IMR-90 (cell line): ENCODE measurements around the gene SLC9A1. TPM values are rescaled to one million over a fixed set of nuclear protein-coding genes. Genes with fewer than 3 reads are reported as not detected.
A peak's percentile ranks its signal among the peaks of the same experiment; 100 is the strongest.

Source experiments
- ATAC-seq: fragments of 200-7000 bp; cut with Tn5 transposase; 2 replicates; pipeline ENCODE4 v1.9.1; 2020; ENCODE audit warnings: low read depth, mild to moderate bottlenecking, moderate library complexity
- BruUV-seq: library from RNA; stranded (reverse); fragments of 400-500 nt; replicated peaks from 2 replicates; lab custom pipeline; 2021; lab: Mats Ljungman, UMichigan
- CTCF ChIA-PET: fragments of 300-600 bp; formaldehyde crosslinking; extraction: SDS; loops from one replicate; lab custom pipeline; 2021; ENCODE audit warnings: antibody characterized with exemption; lab: Yijun Ruan, JAX
- POLR2A ChIA-PET: fragments of 300-600 bp; sonication (Branson Sonifier 250); formaldehyde crosslinking; loops from one replicate; lab custom pipeline; 2022; ENCODE audit warnings: antibody characterized with exemption; ENCODE audit not compliant: unreplicated experiment; lab: Charles Lee
- DNase-seq: peaks from one replicate; pipeline ENCODE4 v3.0.0; 2013
- H2AFZ ChIP-seq: replicated peaks from 2 replicates; pipeline ENCODE3; 2013; ENCODE audit warnings: low read length, mild to moderate bottlenecking; ENCODE audit not compliant: poor library complexity
- H2AK5ac ChIP-seq: 2 replicates; pipeline ENCODE4 v1.6.1; 2013; ENCODE audit warnings: low read depth, low read length, inconsistent platforms
- H2AK9ac ChIP-seq: replicated peaks from 2 replicates; pipeline ENCODE3; 2013; ENCODE audit warnings: mild to moderate bottlenecking, low read depth, low read length, moderate library complexity; ENCODE audit not compliant: poor library complexity
- H2BK120ac ChIP-seq: 2 replicates; pipeline ENCODE4 v1.6.1; 2013; ENCODE audit warnings: low read depth, low read length, inconsistent platforms
- H2BK15ac ChIP-seq: 3 replicates; pipeline ENCODE4 v1.6.1; 2013; ENCODE audit warnings: low read depth, low read length, inconsistent platforms
- H2BK20ac ChIP-seq: 2 replicates; pipeline ENCODE4 v1.6.1; 2013; ENCODE audit warnings: low read depth, mild to moderate bottlenecking, inconsistent platforms, low read length, moderate library complexity
- H2BK5ac ChIP-seq: 2 replicates; pipeline ENCODE4 v1.6.1; 2013; ENCODE audit warnings: mild to moderate bottlenecking, low read depth, low read length, inconsistent platforms; ENCODE audit not compliant: poor library complexity, severe bottlenecking
- H3K14ac ChIP-seq: replicated peaks from 2 replicates; pipeline ENCODE4 v1.6.1; 2013; ENCODE audit warnings: low read depth, low read length, inconsistent platforms
- H3K18ac ChIP-seq: 2 replicates; pipeline ENCODE4 v1.6.1; 2013; ENCODE audit warnings: low read depth, low read length, control low read depth
- H3K23ac ChIP-seq: 2 replicates; pipeline ENCODE4 v1.6.1; 2013; ENCODE audit warnings: low read depth, low read length, inconsistent platforms
- H3K27ac ChIP-seq: 2 replicates; pipeline ENCODE4 v1.5.1; 2013; ENCODE audit warnings: mild to moderate bottlenecking, control low read depth, low read length; ENCODE audit not compliant: insufficient read depth
- H3K27me3 ChIP-seq: 2 replicates; pipeline ENCODE4 v1.6.1; 2013; ENCODE audit warnings: low read length; ENCODE audit not compliant: control insufficient read depth, insufficient read depth
- H3K36me3 ChIP-seq: 2 replicates; pipeline ENCODE4 v1.6.1; 2013; ENCODE audit warnings: low read length, mixed read lengths; ENCODE audit not compliant: control insufficient read depth, insufficient read depth
- H3K4ac ChIP-seq: 2 replicates; pipeline ENCODE4 v1.6.1; 2013; ENCODE audit warnings: low read depth, low read length, inconsistent platforms
- H3K4me1 ChIP-seq: 2 replicates; pipeline ENCODE4 v1.6.1; 2013; ENCODE audit warnings: low read length, mixed read lengths; ENCODE audit not compliant: control insufficient read depth, insufficient read depth
- H3K4me2 ChIP-seq: 2 replicates; pipeline ENCODE4 v1.6.1; 2013; ENCODE audit warnings: low read depth, mild to moderate bottlenecking, control low read depth, low read length, moderate library complexity
- H3K4me3 ChIP-seq: 2 replicates; pipeline ENCODE4 v1.5.1; 2013; ENCODE audit warnings: low read depth, mild to moderate bottlenecking, control low read depth, low read length, moderate library complexity; ENCODE audit not compliant: insufficient read depth
- H3K56ac ChIP-seq: 2 replicates; pipeline ENCODE4 v1.6.1; 2013; ENCODE audit warnings: low read length, inconsistent platforms; ENCODE audit not compliant: insufficient read depth; ENCODE audit errors: extremely low read depth
- H3K79me1 ChIP-seq, 2 experiments: 2 replicates each; pipeline ENCODE4 v1.6.1; 2013; ENCODE audit warnings: low read length in 2 of 2, inconsistent platforms in 1 of 2, low read depth in 1 of 2
- H3K9ac ChIP-seq: 2 replicates; pipeline ENCODE4 v1.6.1; 2013; ENCODE audit warnings: low read depth, low read length, control low read depth
- H3K9me1 ChIP-seq: 2 replicates; pipeline ENCODE4 v1.6.1; 2013; ENCODE audit warnings: low read length, inconsistent platforms; ENCODE audit not compliant: insufficient read depth
- H3K9me3 ChIP-seq: 2 replicates; pipeline ENCODE4 v1.6.1; 2013; ENCODE audit warnings: low read length; ENCODE audit not compliant: control insufficient read depth, insufficient read depth
- H4K20me1 ChIP-seq: 2 replicates; pipeline ENCODE4 v1.6.1; 2013; ENCODE audit warnings: low read length, inconsistent platforms; ENCODE audit not compliant: insufficient read depth
- H4K5ac ChIP-seq: 2 replicates; pipeline ENCODE4 v1.6.1; 2013; ENCODE audit warnings: mild to moderate bottlenecking, low read depth, low read length, control low read depth
- H4K8ac ChIP-seq, 2 experiments: 2 replicates each; pipeline ENCODE4 v1.6.1; 2013; ENCODE audit warnings: low read depth in 2 of 2, low read length in 2 of 2, control low read depth in 1 of 2, inconsistent platforms in 1 of 2
- H4K91ac ChIP-seq: 2 replicates; pipeline ENCODE4 v1.6.1; 2013; ENCODE audit warnings: low read depth, low read length, inconsistent platforms; ENCODE audit not compliant: insufficient read depth
- BHLHE40 ChIP-seq: fragments of 150-350 bp; IDR thresholded peaks from 2 replicates; pipeline ENCODE4 v1.6.1; 2016; ENCODE audit warnings: mild to moderate bottlenecking, low read depth, low read length
- CEBPB ChIP-seq: IDR thresholded peaks from 2 replicates; pipeline ENCODE4 v1.6.1; 2012; ENCODE audit warnings: low read depth, low read length, improper control_type of control experiment
- CHD1 ChIP-seq: IDR thresholded peaks from 2 replicates; pipeline ENCODE4 v1.6.1; 2012; ENCODE audit warnings: low read depth, low read length, improper control_type of control experiment
- CTCF ChIP-seq: conservative IDR thresholded peaks from 2 replicates; pipeline ENCODE4 v1.5.1; 2012; ENCODE audit warnings: mild to moderate bottlenecking, low read depth, low read length, improper control_type of control experiment
- FOS ChIP-seq: fragments of 150-350 bp; IDR thresholded peaks from 2 replicates; pipeline ENCODE4 v1.6.1; 2016; ENCODE audit warnings: low read depth, low read length
- MAZ ChIP-seq: IDR thresholded peaks from 2 replicates; pipeline ENCODE4 v1.6.1; 2012; ENCODE audit warnings: low read depth, mild to moderate bottlenecking, low read length, improper control_type of control experiment, moderate library complexity, borderline replicate concordance
- NFE2L2 ChIP-seq: fragments of 150-350 bp; IDR thresholded peaks from 2 replicates; pipeline ENCODE4 v1.6.1; 2016; ENCODE audit warnings: low read depth, mild to moderate bottlenecking, low read length
- POLR2A ChIP-seq: IDR thresholded peaks from 2 replicates; pipeline ENCODE4 v1.6.1; 2012; ENCODE audit warnings: mild to moderate bottlenecking, low read depth, low read length
- RAD21 ChIP-seq: IDR thresholded peaks from 2 replicates; pipeline ENCODE4 v1.6.1; 2012; ENCODE audit warnings: low read length, improper control_type of control experiment
- RCOR1 ChIP-seq: IDR thresholded peaks from 2 replicates; pipeline ENCODE4 v1.6.1; 2012; ENCODE audit warnings: mild to moderate bottlenecking, low read length, improper control_type of control experiment; ENCODE audit not compliant: insufficient replicate concordance
- RFX5 ChIP-seq: IDR thresholded peaks from 2 replicates; pipeline ENCODE4 v1.8.0; 2012; ENCODE audit warnings: low read depth, mild to moderate bottlenecking, low read length, moderate library complexity
- USF2 ChIP-seq: fragments of 150-350 bp; IDR thresholded peaks from 2 replicates; pipeline ENCODE4 v1.6.1; 2017; ENCODE audit warnings: mild to moderate bottlenecking, antibody characterized with exemption, low read length, low read depth
- WGBS, 2 experiments: methylation state at CpG; one replicate each; pipeline versions ENCODE4 v1.1.5 to v1.1.7; 2013; ENCODE audit warnings: missing lambda C conversion rate in 2 of 2; ENCODE audit not compliant: insufficient read length in 1 of 2; ENCODE audit errors: extremely low coverage in 2 of 2; 5-methylcytosine and 5-hydroxymethylcytosine counted together
- dilution Hi-C: fragments of 300-500 bp; cut with HindIII; formaldehyde crosslinking; loops from one replicate; pipeline ENCODE4 v1.14.3; 2018; ENCODE audit warnings: low sequenced_read_pairs; ENCODE audit not compliant: unreplicated experiment
- in situ Hi-C: fragments of 300-500 bp; cut with MboI; formaldehyde crosslinking; loops from 3 replicates; pipeline ENCODE4 v1.14.3; 2019; ENCODE audit warnings: low sequenced_read_pairs, inconsistent platforms, mixed read lengths
- intact Hi-C: fragments of 100-400 bp; cut with micrococcal nuclease; formaldehyde crosslinking; loops from 2 replicates; pipeline ENCODE4 v1.10.0; 2022
- polyA plus RNA-seq, 3 experiments: library from polyadenylated mRNA; depleted of rRNA; stranded (reverse); fragments of >200 nt; gene quantifications; 2 replicates each; pipeline ENCODE4 v1.2.3, GENCODE V29; 2012; ENCODE audit warnings: low replicate concordance in 1 of 3
- total RNA-seq: library from RNA; depleted of rRNA; stranded (reverse); fragments of >200 nt; gene quantifications from 2 replicates; pipeline ENCODE4 v1.2.3, GENCODE V29; 2012
- TF ChIP-seq, protein P1 (sequence below): fragments of 150-350 bp; IDR thresholded peaks from 2 replicates; pipeline ENCODE4 v1.6.1; 2016; ENCODE audit warnings: low read depth, mild to moderate bottlenecking, low read length, moderate library complexity, borderline replicate concordance

Gene SLC9A1
- total and polyA plus RNA-seq, 2 of the 4 experiments (the other 2 are of a cell fraction) = 2.0 to 21.2 TPM

- in situ Hi-C loops = no loop called here
- H3K27me3 ChIP-seq = no peaks in the 10 kb centered on the region
- no peak overlapping the region for H2AK9ac ChIP-seq
- H3K14ac ChIP-seq = no peak overlapping the region; the same call in 1 of the 2 replicates
- CTCF ChIA-PET = interaction anchor here (0.6 kb wide), 1 partner anchor 239 kb away, joined by 4 read pairs; no protein-coding TSS in a partner anchor
- H3K18ac ChIP-seq = no peak overlapping the region
- H2AK5ac ChIP-seq = 0 out of 2 replicates have a peak overlapping the region, but pooled peaks have one; percentile 23
- dilution Hi-C loops = no loop called here
- H2BK15ac ChIP-seq = no peak overlapping the region
- peaks cover 5% of the 10 kb centered on the region; the same call in 1 of the 2 replicates for H4K20me1 ChIP-seq
- intact Hi-C loops = no loop called here
- H4K91ac ChIP-seq = no peak overlapping the region
- no peak for ATAC-seq
- no peak overlapping the region for H2BK20ac ChIP-seq
- no peaks in the 10 kb centered on the region for H3K9me3 ChIP-seq
- H3K79me1 ChIP-seq = peaks cover 30 to 57% of the 10 kb centered on the region in 2 experiments
- BruUV-seq = no TSS peak
- no peak overlapping the region for H2BK5ac ChIP-seq
- no peak for DNase-seq
- H3K4me2 ChIP-seq = no peak overlapping the region
- H2BK120ac ChIP-seq = no peak overlapping the region
- no peaks in the 10 kb centered on the region for H3K36me3 ChIP-seq
- no peak overlapping the region for H3K56ac ChIP-seq
- H4K8ac ChIP-seq = no peak overlapping the region
- POLR2A ChIA-PET = no interaction called here
- 100% methylated on average over 2 of the region's 3 CpGs; no CpG with 5 or more reads in 1 of the 2 experiments for WGBS, 2 experiments
- no peak overlapping the region for H3K9ac ChIP-seq
- H3K4me1 ChIP-seq = no peaks in the 10 kb centered on the region
- H4K5ac ChIP-seq = no peak overlapping the region
- no peak overlapping the region for H3K23ac ChIP-seq
- TF ChIP-seq USF2 = no peak
- no peak for TF ChIP-seq RFX5
- no peak for TF ChIP-seq RCOR1
- TF ChIP-seq CHD1 = no peak
- no peak for TF ChIP-seq CEBPB
- TF ChIP-seq RAD21 = no peak
- TF ChIP-seq NFE2L2 = no peak
- TF ChIP-seq, protein P1, sequence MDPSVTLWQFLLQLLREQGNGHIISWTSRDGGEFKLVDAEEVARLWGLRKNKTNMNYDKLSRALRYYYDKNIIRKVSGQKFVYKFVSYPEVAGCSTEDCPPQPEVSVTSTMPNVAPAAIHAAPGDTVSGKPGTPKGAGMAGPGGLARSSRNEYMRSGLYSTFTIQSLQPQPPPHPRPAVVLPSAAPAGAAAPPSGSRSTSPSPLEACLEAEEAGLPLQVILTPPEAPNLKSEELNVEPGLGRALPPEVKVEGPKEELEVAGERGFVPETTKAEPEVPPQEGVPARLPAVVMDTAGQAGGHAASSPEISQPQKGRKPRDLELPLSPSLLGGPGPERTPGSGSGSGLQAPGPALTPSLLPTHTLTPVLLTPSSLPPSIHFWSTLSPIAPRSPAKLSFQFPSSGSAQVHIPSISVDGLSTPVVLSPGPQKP = no peak
- no peak for TF ChIP-seq BHLHE40
- no peak for TF ChIP-seq FOS
- TF ChIP-seq POLR2A = no peak
- no peak for TF ChIP-seq MAZ
- no peak for TF ChIP-seq CTCF
- H3K9me1 ChIP-seq = peaks cover 10% of the 10 kb centered on the region; the same call in 1 of the 2 replicates
- peak overlapping the region; percentile 21 for H2AFZ ChIP-seq
- no peak overlapping the region for H3K4me3 ChIP-seq
- H3K27ac ChIP-seq = no peak overlapping the region
- H3K4ac ChIP-seq = no peak overlapping the region; the same call in 1 of the 2 replicates
These were observed 24.1 kb downstream of the SLC9A1 start for GRCh38 chr1:27130798-27131197.
